HL-60 (cell line): ENCODE results near the gene FRMD8.

Experiments
- DNase-seq, 2 experiments: peaks; one replicate each; pipeline ENCODE4 v3.0.0-alpha.2; 2010 to 2020; ENCODE audit warnings: low read depth in 1 of 2, low spot score in 1 of 2
- H3K27ac ChIP-seq: fragments of 250-450 bp; sonication (Bioruptor Pico); replicated peaks from 2 replicates; pipeline ENCODE4 v1.5.1; 2020; ENCODE audit warnings: mild to moderate bottlenecking, moderate library complexity
- H3K27me3 ChIP-seq: fragments of 250-450 bp; sonication (Bioruptor Pico); 2 replicates; pipeline ENCODE4 v1.5.1; 2021; ENCODE audit warnings: mild to moderate bottlenecking, moderate library complexity; ENCODE audit not compliant: insufficient read depth, poor library complexity, severe bottlenecking
- H3K4me3 ChIP-seq: replicated peaks from 2 replicates; pipeline ENCODE4 v1.5.1; 2011; ENCODE audit warnings: mild to moderate bottlenecking, control low read depth, low read length; ENCODE audit not compliant: insufficient read depth
- CTCF ChIP-seq: IDR thresholded peaks from one replicate; pipeline ENCODE4 v1.5.1; 2011; ENCODE audit warnings: low read length, control low read depth, inconsistent platforms; ENCODE audit not compliant: insufficient read depth
- GABPA ChIP-seq: IDR thresholded peaks from 2 replicates; pipeline ENCODE4 v1.6.1; 2012; ENCODE audit warnings: low read depth
- POLR2AphosphoS5 ChIP-seq: IDR thresholded peaks from 2 replicates; pipeline ENCODE4 v1.6.1; 2012; ENCODE audit warnings: low read depth
- REST ChIP-seq: IDR thresholded peaks from 2 replicates; pipeline ENCODE4 v1.6.1; 2012; ENCODE audit warnings: low read depth; ENCODE audit not compliant: insufficient replicate concordance
- SPI1 ChIP-seq: IDR thresholded peaks from 2 replicates; pipeline ENCODE4 v1.6.1; 2012; ENCODE audit warnings: low read depth, mild to moderate bottlenecking, borderline replicate concordance

FRMD8 gene

GRCh38 chr11:65418681-65419459 lies 32.4 kb downstream of the FRMD8 start:
- no peak for TF ChIP-seq CTCF
- peak; percentile 75; the same call in 1 of the 2 replicates for TF ChIP-seq POLR2AphosphoS5
- peak; percentile 59 for TF ChIP-seq GABPA
- peak; percentile 53 for TF ChIP-seq REST
- peak; percentile 12; the same call in 1 of the 2 replicates for TF ChIP-seq SPI1
- Histone ChIP-seq H3K27ac (peak overlapping the region; percentile 100), H3K4me3 (peak overlapping the region; percentile 6; the same call in 1 of the 2 replicates), H3K27me3 (no peaks in the 10 kb centered on the region)
- DNase-seq = peak; percentile 95 to 99

GRCh38 chr11:65419460-65419771 lies 33.0 kb downstream of the FRMD8 start:
- TF ChIP-seq REST = no peak
- no peak for TF ChIP-seq CTCF
- TF ChIP-seq POLR2AphosphoS5 = no peak
- no peak for TF ChIP-seq SPI1
- TF ChIP-seq GABPA = no peak
- H3K4me3 ChIP-seq = no peak overlapping the region
- no peak for DNase-seq
- peak overlapping the region; percentile 100 for H3K27ac ChIP-seq
- H3K27me3 ChIP-seq = no peaks in the 10 kb centered on the region

GRCh38 chr11:65419772-65420481 lies 33.5 kb downstream of the FRMD8 start:
- peak in 1 of 2 experiments; percentile 85 for DNase-seq
- peak overlapping the region; percentile 100 for H3K27ac ChIP-seq
- H3K27me3 ChIP-seq = no peaks in the 10 kb centered on the region
- TF ChIP-seq CTCF (no peak), POLR2AphosphoS5 (peak; percentile 37; the same call in 1 of the 2 replicates)
- no peak overlapping the region for H3K4me3 ChIP-seq
